Purkinje cell (primary cell): ENCODE data around the gene DDX46. TPM values are rescaled to one million over a fixed set of nuclear protein-coding genes. Genes with fewer than 3 reads are reported as not detected.

Source experiments
- polyA plus RNA-seq: library from polyadenylated mRNA; unstranded; fragments of >200 nt; fragmentation: Nextera tagmentation; gene quantifications from 2 replicates; pipeline ENCODE4 v1.2.1, GENCODE V29; 2014

The DDX46 gene
- polyA plus RNA-seq: 33.1 and 35.5 TPM in 2 replicates

DNA sequence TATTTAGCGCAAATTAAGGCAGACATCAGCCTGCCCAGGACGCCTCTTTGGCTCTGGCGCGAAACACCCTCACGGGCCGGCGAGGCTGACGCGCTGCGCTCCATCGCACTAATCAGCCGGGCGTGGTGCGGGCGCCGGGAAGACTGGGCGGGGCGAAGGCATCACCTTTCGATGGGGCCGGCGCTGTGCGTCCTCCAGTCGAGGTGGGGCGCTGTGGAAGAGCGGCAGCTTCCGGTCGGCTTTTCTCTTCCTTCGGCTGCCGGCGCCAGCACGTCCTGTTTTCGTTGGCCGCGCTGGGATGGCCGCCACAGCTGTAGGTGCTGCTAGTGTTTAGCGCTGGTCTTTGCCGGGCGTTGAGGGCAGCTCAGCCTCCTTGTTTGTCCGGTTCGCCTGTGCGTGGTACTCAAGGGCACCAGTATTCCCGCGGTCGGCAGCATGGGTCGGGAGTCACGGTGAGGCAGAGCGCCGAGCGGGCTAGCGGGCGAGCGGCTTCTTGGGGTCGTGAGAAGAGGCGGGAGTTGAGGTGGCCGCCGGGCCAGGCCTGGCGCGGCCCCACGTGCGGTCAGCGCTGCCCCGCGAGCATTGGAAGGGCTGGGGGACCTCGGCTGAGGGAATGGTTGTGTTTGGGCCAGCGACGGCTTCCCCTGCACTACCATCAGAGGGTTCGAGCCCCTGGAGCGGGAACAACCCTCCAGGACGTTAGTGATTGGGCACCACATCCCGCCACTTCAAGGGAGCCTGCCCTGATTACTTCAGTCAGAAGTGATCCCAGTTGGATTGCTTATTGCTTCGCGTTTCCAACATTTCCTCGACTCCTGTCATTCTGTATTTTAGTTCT is at the start of gene DDX46:
DDX46 (plus strand) TSS at position 276 of the 838 bp plus-strand sequence; CDS start at position 436, 160 bp downstream.

GRCh38 chr5:134738133-134738962 is 20.2 kb upstream of the DDX46 start, which contains the start of gene CAMLG:
TSS of gene CAMLG (plus strand) at chr5:134738548. CDS start at chr5:134738621, 73 bp downstream.

GRCh38 chr5:134845852-134846640 is 87.5 kb downstream of the DDX46 start, which contains the start of gene C5orf24:
TSS of gene C5orf24 (plus strand) at chr5:134845968. CDS start at chr5:134854901, 8,933 bp downstream.

DNA sequence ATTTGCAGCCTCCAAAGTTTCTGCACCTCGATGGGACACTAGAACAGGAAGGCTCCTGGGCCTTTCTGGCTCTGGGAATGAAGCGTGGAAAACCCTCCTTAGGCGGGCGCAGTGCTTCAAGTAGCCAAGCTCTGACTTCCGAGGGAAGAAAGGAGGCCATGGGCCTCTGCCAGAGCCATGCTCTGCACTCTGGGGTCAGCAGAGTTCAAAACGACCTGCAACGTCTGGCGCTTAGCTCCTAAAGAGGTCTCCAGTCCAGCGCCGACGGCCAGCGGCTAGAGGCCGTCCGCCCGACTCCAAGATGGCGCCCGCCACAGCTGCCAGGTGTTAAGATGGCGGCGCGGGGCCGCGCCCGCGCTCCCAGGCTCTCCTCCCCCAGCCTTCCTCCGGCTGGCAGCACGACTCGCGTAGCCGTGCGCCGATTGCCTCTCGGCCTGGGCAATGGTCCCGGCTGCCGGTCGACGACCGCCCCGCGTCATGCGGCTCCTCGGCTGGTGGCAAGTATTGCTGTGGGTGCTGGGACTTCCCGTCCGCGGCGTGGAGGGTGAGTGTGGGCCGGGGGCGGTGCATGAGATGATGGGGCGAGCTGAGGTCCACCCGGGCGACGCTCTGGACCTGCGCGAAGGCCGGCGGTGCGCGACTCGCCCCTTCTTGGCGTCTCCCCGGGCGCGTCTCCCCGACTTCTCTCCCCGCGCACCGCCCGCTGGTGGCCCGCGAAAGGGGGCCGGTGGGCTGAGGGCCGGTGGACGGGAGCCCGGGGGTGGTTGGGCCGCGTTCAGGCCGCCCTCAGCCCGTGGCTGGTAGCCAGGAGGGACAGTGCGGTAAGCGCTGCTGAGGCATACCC is 115.6 kb downstream of the DDX46 start, which contains the start of gene TXNDC15:
TXNDC15 (plus strand) TSS at position 385 of the 844 bp plus-strand sequence; CDS start at position 442, 57 bp downstream.

Other genes with a start within 250 kb of the DDX46 start
- 1.0 and 2.7 TPM in 2 replicates for gene JADE2, start 233.1 kb upstream of the DDX46 start, polyA plus RNA-seq
- gene SAR1B, start 126.0 kb upstream of the DDX46 start, polyA plus RNA-seq: 148 and 177 TPM in 2 replicates
- gene SEC24A, start 110.0 kb upstream of the DDX46 start, polyA plus RNA-seq: 5.3 and 6.6 TPM in 2 replicates
- gene CAMLG, start 20.2 kb upstream of the DDX46 start, polyA plus RNA-seq: 122 and 148 TPM in 2 replicates
- gene C5orf24, start 87.2 kb downstream of the DDX46 start, polyA plus RNA-seq: 35.8 and 38.5 TPM in 2 replicates
- 93.7 and 99.4 TPM in 2 replicates for gene TXNDC15, start 115.6 kb downstream of the DDX46 start, polyA plus RNA-seq
- 4.4 and 5.6 TPM in 2 replicates for gene PCBD2, start 146.4 kb downstream of the DDX46 start, polyA plus RNA-seq
- not detected in 2 replicates for gene CATSPER3, start 209.1 kb downstream of the DDX46 start, polyA plus RNA-seq